OCI-LY1 (cell line): Measurements from ENCODE around the gene RNF19B.

Experiments used
- H2AFZ ChIP-seq: fragments of 200-600 bp; sonication (generic), shearing (Covaris generic); 2 replicates; pipeline ENCODE4 v1.6.0; 2014; ENCODE audit warnings: antibody characterized with exemption, mild to moderate bottlenecking, low read length
- H3F3A ChIP-seq: fragments of 200-600 bp; sonication (generic), shearing (Covaris generic); 2 replicates; pipeline ENCODE4 v1.6.0; 2014; ENCODE audit warnings: mild to moderate bottlenecking, antibody characterized with exemption, low read length, moderate library complexity; ENCODE audit not compliant: insufficient read depth
- H3K27ac ChIP-seq: fragments of 200-600 bp; sonication (generic); 2 replicates; pipeline ENCODE4 v1.5.1; 2014; ENCODE audit warnings: low read length, mixed run types, mild to moderate bottlenecking, low read depth; ENCODE audit not compliant: poor library complexity, severe bottlenecking
- H3K27me3 ChIP-seq: fragments of 200-600 bp; sonication (generic); 2 replicates; pipeline ENCODE4 v1.6.0; 2014; ENCODE audit warnings: antibody characterized with exemption, mild to moderate bottlenecking, low read length, moderate library complexity; ENCODE audit not compliant: insufficient read depth
- H3K36me3 ChIP-seq: fragments of 200-600 bp; sonication (generic); 2 replicates; pipeline ENCODE4 v1.6.1; 2014; ENCODE audit warnings: mild to moderate bottlenecking, antibody characterized with exemption, low read length, moderate library complexity, mixed read lengths; ENCODE audit not compliant: insufficient read depth
- H3K4me1 ChIP-seq: fragments of 200-600 bp; sonication (generic); 2 replicates; pipeline ENCODE4 v1.5.1; 2014; ENCODE audit warnings: mild to moderate bottlenecking, low read length, moderate library complexity; ENCODE audit not compliant: insufficient read depth, severe bottlenecking
- H3K4me2 ChIP-seq: fragments of 200-600 bp; sonication (generic), shearing (Covaris generic); 2 replicates; pipeline ENCODE4 v1.6.1; 2014; ENCODE audit warnings: low read length
- H3K4me3 ChIP-seq: fragments of 200-600 bp; sonication (generic); 2 replicates; pipeline ENCODE4 v1.5.1; 2014; ENCODE audit warnings: low read length, low read depth, mild to moderate bottlenecking, mixed read lengths; ENCODE audit not compliant: poor library complexity, severe bottlenecking
- H3K79me2 ChIP-seq: fragments of 200-600 bp; shearing (Covaris generic); 2 replicates; pipeline ENCODE4 v1.6.1; 2016; ENCODE audit warnings: mixed run types, low read length, mixed read lengths; ENCODE audit not compliant: insufficient read depth
- H3K9ac ChIP-seq: fragments of 200-600 bp; sonication (generic), shearing (Covaris generic); 2 replicates; pipeline ENCODE4 v1.6.1; 2014; ENCODE audit warnings: mild to moderate bottlenecking, low read length, mixed read lengths
- H3K9me2 ChIP-seq: fragments of 200-600 bp; sonication (generic), shearing (Covaris generic); 2 replicates; pipeline ENCODE4 v1.6.1; 2014; ENCODE audit warnings: low read depth, mild to moderate bottlenecking, low read length, mixed read lengths
- H3K9me3 ChIP-seq: fragments of 200-600 bp; shearing (Covaris generic); 2 replicates; pipeline ENCODE4 v1.6.1; 2014; ENCODE audit warnings: low read length, mixed read lengths
- H4K20me1 ChIP-seq: fragments of 200-600 bp; sonication (generic), shearing (Covaris generic); 2 replicates; pipeline ENCODE4 v1.6.0; 2016; ENCODE audit warnings: mild to moderate bottlenecking, low read length; ENCODE audit not compliant: insufficient read depth
- CTCF ChIP-seq: fragments of 200-600 bp; sonication (generic), shearing (Covaris generic); IDR thresholded peaks from 2 replicates; pipeline ENCODE4 v1.5.1; 2017; ENCODE audit warnings: mild to moderate bottlenecking, antibody characterized with exemption, low read length, moderate library complexity, mixed read lengths
- EZH2 ChIP-seq: fragments of 200-600 bp; sonication (generic), shearing (Covaris generic); IDR thresholded peaks from 2 replicates; pipeline ENCODE4 v1.8.0; 2017; ENCODE audit warnings: borderline replicate concordance, mixed run types, mild to moderate bottlenecking, antibody characterized with exemption, low read length, moderate library complexity, mixed read lengths

Gene RNF19B

GRCh38 chr1:32915766-32916706 lies 48.6 kb downstream of the RNF19B start:
- H3F3A ChIP-seq: no peaks in the 10 kb centered on the region
- H3K27ac ChIP-seq: no peak overlapping the region
- H3K9me3 ChIP-seq: no peaks in the 10 kb centered on the region
- no peak overlapping the region for H3K9ac ChIP-seq
- H3K79me2 ChIP-seq: no peaks in the 10 kb centered on the region
- H4K20me1 ChIP-seq: no peaks in the 10 kb centered on the region
- H3K4me2 ChIP-seq: no peak overlapping the region
- no peaks in the 10 kb centered on the region for H3K36me3 ChIP-seq
- TF ChIP-seq CTCF (no peak), EZH2 (no peak)
- H2AFZ ChIP-seq: no peak overlapping the region
- H3K9me2 ChIP-seq: no peaks in the 10 kb centered on the region
- H3K4me3 ChIP-seq: no peak overlapping the region
- peaks cover 7% of the 10 kb centered on the region; the same call in 1 of the 2 replicates for H3K27me3 ChIP-seq
- no peaks in the 10 kb centered on the region for H3K4me1 ChIP-seq

GRCh38 chr1:32910319-32910718 lies 54.3 kb downstream of the RNF19B start:
- Histone ChIP-seq H3F3A (no peaks in the 10 kb centered on the region), H3K79me2 (no peaks in the 10 kb centered on the region), H3K9ac (no peak overlapping the region), H3K9me2 (no peaks in the 10 kb centered on the region), H3K4me2 (no peak overlapping the region), H3K4me1 (no peaks in the 10 kb centered on the region), H3K27me3 (0 out of 2 replicates have a peak, but pooled peaks cover 3% of the 10 kb centered on the region), H3K4me3 (no peak overlapping the region), H3K27ac (no peak overlapping the region), H4K20me1 (no peaks in the 10 kb centered on the region), H3K36me3 (no peaks in the 10 kb centered on the region), H3K9me3 (no peaks in the 10 kb centered on the region), H2AFZ (no peak overlapping the region)
- TF ChIP-seq EZH2 (no peak), CTCF (no peak)

GRCh38 chr1:32907435-32907834 lies 57.2 kb downstream of the RNF19B start:
- H3F3A ChIP-seq: no peaks in the 10 kb centered on the region
- no peaks in the 10 kb centered on the region for H3K79me2 ChIP-seq
- H4K20me1 ChIP-seq: no peaks in the 10 kb centered on the region
- no peak overlapping the region for H3K4me3 ChIP-seq
- no peak overlapping the region for H3K9ac ChIP-seq
- H3K27ac ChIP-seq: no peak overlapping the region
- no peaks in the 10 kb centered on the region for H3K9me2 ChIP-seq
- H3K36me3 ChIP-seq: no peaks in the 10 kb centered on the region
- H3K4me1 ChIP-seq: no peaks in the 10 kb centered on the region
- H3K4me2 ChIP-seq: no peak overlapping the region
- TF ChIP-seq CTCF (no peak), EZH2 (no peak)
- H2AFZ ChIP-seq: no peak overlapping the region
- no peaks in the 10 kb centered on the region for H3K9me3 ChIP-seq
- H3K27me3 ChIP-seq: peaks cover 9% of the 10 kb centered on the region; the same call in 1 of the 2 replicates
